ENCODE results near the gene HLCS.

DNA sequence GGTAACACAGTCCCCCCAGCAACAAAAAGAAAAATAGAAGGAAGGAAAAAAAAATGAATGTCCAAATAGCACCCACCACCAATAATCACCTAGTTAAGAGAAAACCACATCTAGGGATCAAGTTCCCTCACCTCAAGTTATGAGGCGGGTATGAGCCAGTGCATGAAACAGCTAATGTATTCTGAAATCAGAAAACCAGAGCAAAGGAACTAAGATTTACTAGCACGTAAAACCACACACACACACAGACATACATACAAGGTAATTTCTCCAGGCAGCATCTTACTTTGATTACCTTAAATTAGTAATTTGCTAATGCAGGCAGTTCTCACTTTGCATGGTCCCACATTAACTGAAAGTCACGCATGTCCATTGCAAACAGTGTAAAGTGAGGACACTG is 109.8 kb downstream of the HLCS start:
- TF ChIP-seq, protein P1, sequence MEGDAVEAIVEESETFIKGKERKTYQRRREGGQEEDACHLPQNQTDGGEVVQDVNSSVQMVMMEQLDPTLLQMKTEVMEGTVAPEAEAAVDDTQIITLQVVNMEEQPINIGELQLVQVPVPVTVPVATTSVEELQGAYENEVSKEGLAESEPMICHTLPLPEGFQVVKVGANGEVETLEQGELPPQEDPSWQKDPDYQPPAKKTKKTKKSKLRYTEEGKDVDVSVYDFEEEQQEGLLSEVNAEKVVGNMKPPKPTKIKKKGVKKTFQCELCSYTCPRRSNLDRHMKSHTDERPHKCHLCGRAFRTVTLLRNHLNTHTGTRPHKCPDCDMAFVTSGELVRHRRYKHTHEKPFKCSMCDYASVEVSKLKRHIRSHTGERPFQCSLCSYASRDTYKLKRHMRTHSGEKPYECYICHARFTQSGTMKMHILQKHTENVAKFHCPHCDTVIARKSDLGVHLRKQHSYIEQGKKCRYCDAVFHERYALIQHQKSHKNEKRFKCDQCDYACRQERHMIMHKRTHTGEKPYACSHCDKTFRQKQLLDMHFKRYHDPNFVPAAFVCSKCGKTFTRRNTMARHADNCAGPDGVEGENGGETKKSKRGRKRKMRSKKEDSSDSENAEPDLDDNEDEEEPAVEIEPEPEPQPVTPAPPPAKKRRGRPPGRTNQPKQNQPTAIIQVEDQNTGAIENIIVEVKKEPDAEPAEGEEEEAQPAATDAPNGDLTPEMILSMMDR (IDR thresholded peaks at IDR 0.05; ENCODE audit: low read length): no peak
- no peak for TF ChIP-seq EZH2 (optimal IDR thresholded peaks at IDR 0.05; ENCODE audit: low read depth, low read length)
